Measurements from ENCODE around the gene ROBO2.

DNA sequence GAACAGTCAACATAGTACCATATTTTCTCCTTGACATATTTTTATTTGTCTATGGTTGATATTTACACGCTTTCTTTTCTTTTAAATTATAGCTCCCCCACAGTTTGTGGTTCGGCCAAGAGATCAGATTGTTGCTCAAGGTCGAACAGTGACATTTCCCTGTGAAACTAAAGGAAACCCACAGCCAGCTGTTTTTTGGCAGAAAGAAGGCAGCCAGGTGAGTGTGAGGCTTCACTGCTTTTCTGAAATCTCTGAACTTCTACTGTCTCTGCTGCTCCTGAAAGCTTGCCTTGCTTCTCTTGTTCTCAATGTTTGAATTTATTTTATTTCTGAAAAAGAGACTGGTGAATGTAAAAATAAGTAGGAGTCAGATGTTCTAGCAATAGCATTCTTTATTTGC, 506.3 kb downstream of the ROBO2 start:
- TF ChIP-seq, protein P1, sequence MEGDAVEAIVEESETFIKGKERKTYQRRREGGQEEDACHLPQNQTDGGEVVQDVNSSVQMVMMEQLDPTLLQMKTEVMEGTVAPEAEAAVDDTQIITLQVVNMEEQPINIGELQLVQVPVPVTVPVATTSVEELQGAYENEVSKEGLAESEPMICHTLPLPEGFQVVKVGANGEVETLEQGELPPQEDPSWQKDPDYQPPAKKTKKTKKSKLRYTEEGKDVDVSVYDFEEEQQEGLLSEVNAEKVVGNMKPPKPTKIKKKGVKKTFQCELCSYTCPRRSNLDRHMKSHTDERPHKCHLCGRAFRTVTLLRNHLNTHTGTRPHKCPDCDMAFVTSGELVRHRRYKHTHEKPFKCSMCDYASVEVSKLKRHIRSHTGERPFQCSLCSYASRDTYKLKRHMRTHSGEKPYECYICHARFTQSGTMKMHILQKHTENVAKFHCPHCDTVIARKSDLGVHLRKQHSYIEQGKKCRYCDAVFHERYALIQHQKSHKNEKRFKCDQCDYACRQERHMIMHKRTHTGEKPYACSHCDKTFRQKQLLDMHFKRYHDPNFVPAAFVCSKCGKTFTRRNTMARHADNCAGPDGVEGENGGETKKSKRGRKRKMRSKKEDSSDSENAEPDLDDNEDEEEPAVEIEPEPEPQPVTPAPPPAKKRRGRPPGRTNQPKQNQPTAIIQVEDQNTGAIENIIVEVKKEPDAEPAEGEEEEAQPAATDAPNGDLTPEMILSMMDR (IDR thresholded peaks at IDR 0.05 in 8 of 11, conservative IDR thresholded peaks at IDR 0.05 in 3 of 11), result no peak
- TF ChIP-seq POLR2A (IDR thresholded peaks at IDR 0.05) (no peak), POLR2AphosphoS5 (IDR thresholded peaks at IDR 0.05) (no peak)
